Neuronal stem cell (in vitro differentiated cells): Measurements from ENCODE around the gene RTL10.

ENCODE experiments used
- DNase-seq: peaks from one replicate; pipeline ENCODE4 v3.0.0-alpha.2; 2013; ENCODE audit warnings: low spot score
- H2AFZ ChIP-seq: one replicate; pipeline ENCODE4 v1.6.1; 2013; ENCODE audit warnings: mild to moderate bottlenecking, low read length, inconsistent platforms
- H2AK5ac ChIP-seq: 2 replicates; pipeline ENCODE4 v1.6.1; 2013; ENCODE audit warnings: low read depth, mild to moderate bottlenecking, inconsistent platforms, low read length, moderate library complexity, mixed read lengths
- H2BK120ac ChIP-seq: 2 replicates; pipeline ENCODE4 v1.6.1; 2013; ENCODE audit warnings: low read depth, mild to moderate bottlenecking, inconsistent platforms, low read length, moderate library complexity, mixed read lengths
- H2BK12ac ChIP-seq: one replicate; pipeline ENCODE4 v1.6.1; 2013; ENCODE audit warnings: low read length, inconsistent platforms
- H2BK15ac ChIP-seq: 2 replicates; pipeline ENCODE4 v1.6.1; 2013; ENCODE audit warnings: mild to moderate bottlenecking, low read length, inconsistent platforms, mixed read lengths
- H2BK5ac ChIP-seq: one replicate; pipeline ENCODE4 v1.6.1; 2013; ENCODE audit warnings: inconsistent platforms, mild to moderate bottlenecking, low read length, moderate library complexity
- H3K14ac ChIP-seq: one replicate; pipeline ENCODE4 v1.6.1; 2013; ENCODE audit warnings: low read length, inconsistent platforms
- H3K18ac ChIP-seq: 2 replicates; pipeline ENCODE4 v1.6.1; 2013; ENCODE audit warnings: low read length, inconsistent platforms
- H3K23ac ChIP-seq: 2 replicates; pipeline ENCODE4 v1.6.1; 2013; ENCODE audit warnings: low read depth, mild to moderate bottlenecking, mixed read lengths, low read length, inconsistent platforms; ENCODE audit not compliant: poor library complexity
- H3K27ac ChIP-seq: replicated peaks from 3 replicates; pipeline ENCODE4 v1.5.1; 2013; ENCODE audit warnings: low read length, inconsistent platforms
- H3K27me3 ChIP-seq, 3 experiments: 2 replicates each; pipeline ENCODE4 v1.6.1; 2013; ENCODE audit warnings: low read length in 3 of 3, mild to moderate bottlenecking in 2 of 3, inconsistent platforms in 1 of 3, low read depth in 1 of 3, mixed read lengths in 1 of 3, moderate library complexity in 1 of 3; ENCODE audit not compliant: control insufficient read depth in 3 of 3, insufficient read depth in 3 of 3
- H3K36me3 ChIP-seq, 2 donors: replicated peaks in 1 of 2; 2 replicates each; pipeline ENCODE4 v1.6.1; 2013; ENCODE audit warnings: low read length in 2 of 2; ENCODE audit not compliant: control insufficient read depth in 2 of 2, insufficient read depth in 2 of 2
- H3K4ac ChIP-seq: 2 replicates; pipeline ENCODE4 v1.6.1; 2013; ENCODE audit warnings: inconsistent platforms, mild to moderate bottlenecking, low read length, moderate library complexity
- H3K4me1 ChIP-seq, 2 donors: 1 replicate in 1 of 2; 2 replicates in 1 of 2; pipeline ENCODE4 v1.6.1; 2013; ENCODE audit warnings: low read length in 2 of 2, low read depth in 1 of 2; ENCODE audit not compliant: control insufficient read depth in 2 of 2, insufficient read depth in 1 of 2
- H3K4me2 ChIP-seq: one replicate; pipeline ENCODE4 v1.6.1; 2013; ENCODE audit warnings: mild to moderate bottlenecking, low read length, inconsistent platforms; ENCODE audit not compliant: insufficient read depth, poor library complexity, severe bottlenecking
- H3K4me3 ChIP-seq, 2 donors: 2 replicates each; pipeline ENCODE4 v1.5.1; 2013; ENCODE audit warnings: low read length in 2 of 2, mild to moderate bottlenecking in 2 of 2, inconsistent platforms in 1 of 2, moderate library complexity in 1 of 2
- H3K79me1 ChIP-seq: one replicate; pipeline ENCODE4 v1.6.1; 2013; ENCODE audit warnings: low read depth, mild to moderate bottlenecking, inconsistent platforms, low read length, moderate library complexity
- H3K9ac ChIP-seq: one replicate; pipeline ENCODE4 v1.6.1; 2013; ENCODE audit warnings: mild to moderate bottlenecking, low read depth, low read length, inconsistent platforms; ENCODE audit not compliant: poor library complexity
- H3K9me3 ChIP-seq, 2 donors: replicated peaks in 1 of 2; 2 replicates each; pipeline versions ENCODE3 to v1.6.1; 2013; ENCODE audit warnings: low read length in 2 of 2, mild to moderate bottlenecking in 2 of 2, inconsistent platforms in 1 of 2, low read depth in 1 of 2, mixed read lengths in 1 of 2, moderate library complexity in 1 of 2; ENCODE audit not compliant: control insufficient read depth in 2 of 2, insufficient read depth in 1 of 2
- H4K8ac ChIP-seq: one replicate; pipeline ENCODE4 v1.6.1; 2013; ENCODE audit warnings: low read depth, mild to moderate bottlenecking, inconsistent platforms, low read length, moderate library complexity
- H4K91ac ChIP-seq: one replicate; pipeline ENCODE4 v1.6.1; 2013; ENCODE audit warnings: low read length, low read depth, mild to moderate bottlenecking, inconsistent platforms; ENCODE audit not compliant: poor library complexity
- WGBS, 2 donors: extraction: QIAGEN DNeasy Blood & Tissue Kit; methylation state at CpG; one replicate each; pipeline ENCODE4 v1.1.7; 2013; ENCODE audit warnings: missing lambda C conversion rate in 2 of 2, mixed read lengths in 1 of 2; ENCODE audit not compliant: insufficient read length in 2 of 2, insufficient replicate concordance in 1 of 2; ENCODE audit errors: extremely low coverage in 2 of 2; 5-methylcytosine and 5-hydroxymethylcytosine counted together

Gene RTL10

GRCh38 chr22:19840955-19841640 lies 13.6 kb downstream of the RTL10 start:
- Histone ChIP-seq H2BK12ac (no peak overlapping the region), H3K4me2 (no peak overlapping the region), H3K36me3 (peaks cover 0 to 3% of the 10 kb centered on the region in 2 donors), H2AK5ac (peak overlapping the region; percentile 46), H3K27me3 (no peaks in the 10 kb centered on the region), H3K23ac (no peak overlapping the region), H2BK120ac (no peak overlapping the region), H2BK15ac (no peak overlapping the region), H3K4me1 (peaks cover 0 to 15% of the 10 kb centered on the region in 2 donors), H3K79me1 (peaks cover 6% of the 10 kb centered on the region), H3K18ac (no peak overlapping the region), H3K14ac (no peak overlapping the region), H3K9me3 (peaks cover 0 to 2% of the 10 kb centered on the region in 2 donors), H2AFZ (no peak overlapping the region), H3K27ac (no peak overlapping the region), H2BK5ac (no peak overlapping the region), H3K4ac (no peak overlapping the region), H3K4me3 (no peak overlapping the region), H4K8ac (no peak overlapping the region), H4K91ac (no peak overlapping the region), H3K9ac (no peak overlapping the region)
- WGBS, 2 donors, result no CpG with 5 or more reads among the region's 6 CpGs
- DNase-seq, result no peak

- H3K9ac ChIP-seq, result no peak overlapping the region
- no peak overlapping the region for H2BK120ac ChIP-seq
- H3K4me2 ChIP-seq, result no peak overlapping the region
- peaks cover 0 to 15% of the 10 kb centered on the region in 2 donors for H3K4me1 ChIP-seq
- H3K27ac ChIP-seq, result no peak overlapping the region
- H3K27me3 ChIP-seq, result no peaks in the 10 kb centered on the region
- DNase-seq, result no peak
- no peak overlapping the region for H3K23ac ChIP-seq
- no peak overlapping the region for H2BK5ac ChIP-seq
- no peak overlapping the region for H4K91ac ChIP-seq
- H2BK15ac ChIP-seq, result no peak overlapping the region
- H3K4me3 ChIP-seq, result no peak overlapping the region
- no peak overlapping the region for H2AFZ ChIP-seq
- H3K18ac ChIP-seq, result no peak overlapping the region
- H3K9me3 ChIP-seq, result peaks cover 0 to 2% of the 10 kb centered on the region in 2 donors
- H3K79me1 ChIP-seq, result peaks cover 6% of the 10 kb centered on the region
- no CpG with 5 or more reads among the region's 4 CpGs for WGBS, 2 donors
- H3K36me3 ChIP-seq, result peaks cover 0 to 3% of the 10 kb centered on the region in 2 donors
- H3K14ac ChIP-seq, result no peak overlapping the region
- peak overlapping the region; percentile 93 for H4K8ac ChIP-seq
- no peak overlapping the region for H2BK12ac ChIP-seq
- H3K4ac ChIP-seq, result no peak overlapping the region
- H2AK5ac ChIP-seq, result no peak overlapping the region
Observed at GRCh38 chr22:19840059-19840458, 14.6 kb downstream of the RTL10 start.

- Histone ChIP-seq H3K4me2 (no peak overlapping the region), H3K36me3 (peaks cover 0 to 3% of the 10 kb centered on the region in 2 donors), H3K9me3 (peaks cover 0 to 2% of the 10 kb centered on the region in 2 donors), H3K23ac (no peak overlapping the region), H3K79me1 (peaks cover 3% of the 10 kb centered on the region), H3K4me3 (no peak overlapping the region), H4K91ac (no peak overlapping the region), H2AK5ac (no peak overlapping the region), H3K18ac (no peak overlapping the region), H2BK120ac (no peak overlapping the region), H3K14ac (no peak overlapping the region), H3K4me1 (peaks cover 0 to 12% of the 10 kb centered on the region in 2 donors), H2BK12ac (no peak overlapping the region), H2BK5ac (no peak overlapping the region), H3K4ac (no peak overlapping the region), H3K27me3 (no peaks in the 10 kb centered on the region), H4K8ac (no peak overlapping the region), H2AFZ (no peak overlapping the region), H3K27ac (no peak overlapping the region), H2BK15ac (no peak overlapping the region), H3K9ac (no peak overlapping the region)
- WGBS, 2 donors, result no CpG with 5 or more reads among the region's 6 CpGs
- DNase-seq, result no peak
Observed at GRCh38 chr22:19837915-19838314, 16.8 kb downstream of the RTL10 start.

GRCh38 chr22:19836512-19836911 lies 18.2 kb downstream of the RTL10 start:
- H3K4me2 ChIP-seq, result no peak overlapping the region
- H4K91ac ChIP-seq, result no peak overlapping the region
- H3K27me3 ChIP-seq, result no peaks in the 10 kb centered on the region
- H3K23ac ChIP-seq, result no peak overlapping the region
- no peaks in the 10 kb centered on the region for H3K9me3 ChIP-seq
- no peak overlapping the region for H3K27ac ChIP-seq
- H3K18ac ChIP-seq, result no peak overlapping the region
- H2AK5ac ChIP-seq, result no peak overlapping the region
- H3K4me3 ChIP-seq, result no peak overlapping the region
- no peak overlapping the region for H2BK15ac ChIP-seq
- H3K4ac ChIP-seq, result no peak overlapping the region
- H3K36me3 ChIP-seq, result no peaks in the 10 kb centered on the region
- no peak overlapping the region for H3K9ac ChIP-seq
- H3K79me1 ChIP-seq, result no peaks in the 10 kb centered on the region
- H2BK5ac ChIP-seq, result no peak overlapping the region
- no peak overlapping the region for H2BK12ac ChIP-seq
- H3K4me1 ChIP-seq, result peaks cover 0 to 2% of the 10 kb centered on the region in 2 donors
- H3K14ac ChIP-seq, result no peak overlapping the region
- no peak for DNase-seq
- no peak overlapping the region for H2BK120ac ChIP-seq
- no peak overlapping the region for H4K8ac ChIP-seq
- no peak overlapping the region for H2AFZ ChIP-seq
